NOMO-1 treated with DMSO at 0.1 percent for 48 hours (cell line): ENCODE results near the gene CAPN9.
"Not testable (repeated sequence)": the region's sequence is repeated elsewhere in the genome, so short reads cannot be mapped to it uniquely, and the experiment has no call there.

Experiments
- DNase-seq: peaks from one replicate; lab custom pipeline; 2025; ENCODE audit not compliant: unreplicated experiment; lab: John Stamatoyannopoulos, UW

CAPN9 gene

DNA sequence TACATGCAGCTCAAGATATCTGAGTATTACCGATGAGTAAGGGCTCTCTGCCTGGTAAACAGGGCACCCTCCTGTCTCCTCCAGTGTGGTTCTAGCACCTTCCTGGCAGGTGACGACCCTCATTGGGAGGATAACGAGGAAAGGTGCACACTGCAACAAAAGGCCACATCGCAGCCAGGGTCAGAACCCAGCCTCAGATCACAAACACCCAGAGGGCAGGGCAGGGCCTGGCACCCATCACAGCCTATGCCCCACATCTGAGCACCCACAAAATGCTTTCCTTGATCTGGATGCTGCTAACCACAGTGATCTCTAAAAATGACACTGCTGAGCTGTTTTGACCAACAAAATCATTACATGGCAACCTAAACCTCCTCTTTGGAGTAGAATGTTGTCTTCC is 97.4 kb downstream of the CAPN9 start:
- DNase-seq: no peak

DNA sequence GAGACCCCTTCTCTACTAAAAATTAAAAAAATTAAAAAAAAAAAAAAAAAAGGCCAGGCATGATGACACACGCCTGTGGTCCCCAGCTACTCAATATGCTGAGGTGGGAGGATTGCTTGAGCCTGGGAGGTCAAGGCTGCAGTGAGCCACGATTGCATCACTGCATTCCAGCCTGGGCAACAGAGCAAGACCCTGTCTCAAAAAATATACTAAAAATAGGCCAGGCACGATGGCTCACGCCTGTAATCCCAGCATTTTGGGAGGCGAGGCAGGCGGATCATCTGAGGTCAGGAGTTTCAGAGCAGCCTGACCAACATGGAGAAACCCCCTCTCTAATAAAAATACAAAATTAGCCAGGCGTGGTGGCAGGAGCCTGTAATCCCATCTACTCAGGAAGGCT is 98.0 kb downstream of the CAPN9 start:
- DNase-seq: not testable (repeated sequence)

DNA sequence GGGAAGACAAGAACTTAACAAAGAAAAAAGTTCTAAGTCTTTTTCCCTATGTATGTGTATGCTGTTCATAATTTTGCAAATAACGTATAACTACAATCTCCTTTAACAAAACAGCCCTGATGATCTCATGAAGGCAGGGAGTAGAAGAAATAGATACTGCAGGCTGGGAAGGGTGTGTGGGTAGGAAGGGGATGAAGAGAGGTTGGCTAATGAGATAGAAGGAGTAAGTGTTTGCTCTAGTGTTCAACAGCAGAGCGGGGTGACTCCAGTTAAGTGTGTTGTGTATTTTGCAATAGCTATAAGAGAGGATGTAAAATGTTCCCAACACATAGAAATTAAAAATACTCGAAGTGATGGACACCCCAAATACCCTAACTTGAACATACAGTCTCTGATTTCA is 101.0 kb downstream of the CAPN9 start:
- no peak for DNase-seq

DNA sequence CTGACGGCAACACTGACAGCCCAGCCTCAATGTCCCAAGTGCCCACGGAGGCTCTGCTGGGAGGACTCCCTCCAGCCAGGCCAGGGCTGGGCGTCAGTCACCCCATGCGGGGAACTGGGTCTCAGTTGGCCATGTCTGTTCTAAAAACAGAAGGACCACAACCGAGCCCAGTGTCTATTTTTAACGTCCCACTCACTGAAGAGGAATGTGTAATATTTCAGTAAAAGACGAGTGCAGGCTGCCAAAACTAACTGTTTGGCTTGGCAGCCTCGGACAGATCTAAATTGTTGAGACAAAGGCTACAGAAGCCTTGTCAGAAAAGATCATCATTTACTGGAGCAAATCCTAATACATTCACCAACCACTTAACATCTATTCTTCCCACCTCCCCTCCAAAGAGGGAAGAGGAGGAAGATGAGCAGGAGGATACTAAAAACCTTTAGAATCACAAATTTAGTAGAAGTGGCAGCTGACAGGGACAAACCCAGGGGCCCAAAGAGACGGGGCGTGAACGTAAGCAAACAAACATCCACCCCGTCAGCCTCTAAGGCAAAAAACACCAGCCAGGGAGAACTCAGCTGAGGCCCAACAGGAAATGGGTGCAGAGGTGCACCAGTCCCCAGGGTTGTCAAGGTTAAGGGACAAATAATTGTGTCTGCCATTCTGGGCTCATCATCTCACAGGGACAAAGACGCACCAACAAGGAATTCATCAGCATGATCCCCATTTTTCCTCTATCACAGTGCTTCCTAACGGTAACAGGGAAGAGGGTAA is 102.5 kb downstream of the CAPN9 start:
- no peak for DNase-seq

DNA sequence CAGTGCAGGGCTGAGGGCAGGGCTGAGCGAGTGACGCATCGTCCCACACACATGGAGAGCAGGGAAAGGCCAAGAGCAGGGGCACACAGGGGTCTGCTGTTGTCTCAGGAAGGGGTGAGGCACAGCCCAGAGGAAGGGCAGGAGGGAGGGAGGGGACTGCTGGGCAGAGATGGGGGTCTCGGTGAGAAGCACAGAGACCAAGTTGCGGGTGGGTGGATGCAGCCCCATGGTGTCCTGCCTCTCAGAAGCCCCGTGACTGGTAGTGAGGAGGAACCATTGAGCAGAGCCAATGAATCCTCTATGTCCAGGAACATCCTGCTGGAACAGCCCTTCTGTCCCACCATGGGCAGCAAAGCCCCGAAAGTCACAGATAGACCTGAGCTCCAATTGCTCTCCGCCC is 103.4 kb downstream of the CAPN9 start:
- no peak for DNase-seq

DNA sequence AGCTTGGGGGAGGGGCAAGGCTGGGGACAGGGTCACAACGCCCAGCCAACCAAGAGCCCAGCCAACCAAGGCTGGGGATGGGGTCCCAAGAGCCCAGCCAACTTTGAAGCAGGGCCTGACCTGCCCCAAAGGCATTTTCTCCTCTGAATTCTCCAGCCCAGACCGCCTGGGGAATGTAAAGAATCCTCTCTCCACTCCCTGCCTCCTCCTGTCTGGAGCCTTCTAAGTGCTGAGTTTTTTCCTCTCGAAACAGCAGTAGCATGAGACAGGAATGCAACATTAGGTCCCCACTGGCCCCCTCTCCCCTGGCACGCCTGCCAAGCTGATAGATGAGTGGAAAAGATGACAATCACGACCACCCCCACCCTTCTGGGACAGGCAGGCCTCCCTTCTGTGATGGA is 104.1 kb downstream of the CAPN9 start:
- no peak for DNase-seq
